GM18508 (cell line): ENCODE data around the gene FRAS1.
"Not testable (repeated sequence)": the region's sequence is repeated elsewhere in the genome, so short reads cannot be mapped to it uniquely, and the experiment has no call there.

Source experiments
- ATAC-seq: cut with Tn5 transposase; IDR thresholded peaks from one replicate; pipeline ENCODE4 v1.9.1; 2021; ENCODE audit warnings: moderate number of reproducible peaks; ENCODE audit not compliant: insufficient read depth, unreplicated experiment

The FRAS1 gene, protein sequence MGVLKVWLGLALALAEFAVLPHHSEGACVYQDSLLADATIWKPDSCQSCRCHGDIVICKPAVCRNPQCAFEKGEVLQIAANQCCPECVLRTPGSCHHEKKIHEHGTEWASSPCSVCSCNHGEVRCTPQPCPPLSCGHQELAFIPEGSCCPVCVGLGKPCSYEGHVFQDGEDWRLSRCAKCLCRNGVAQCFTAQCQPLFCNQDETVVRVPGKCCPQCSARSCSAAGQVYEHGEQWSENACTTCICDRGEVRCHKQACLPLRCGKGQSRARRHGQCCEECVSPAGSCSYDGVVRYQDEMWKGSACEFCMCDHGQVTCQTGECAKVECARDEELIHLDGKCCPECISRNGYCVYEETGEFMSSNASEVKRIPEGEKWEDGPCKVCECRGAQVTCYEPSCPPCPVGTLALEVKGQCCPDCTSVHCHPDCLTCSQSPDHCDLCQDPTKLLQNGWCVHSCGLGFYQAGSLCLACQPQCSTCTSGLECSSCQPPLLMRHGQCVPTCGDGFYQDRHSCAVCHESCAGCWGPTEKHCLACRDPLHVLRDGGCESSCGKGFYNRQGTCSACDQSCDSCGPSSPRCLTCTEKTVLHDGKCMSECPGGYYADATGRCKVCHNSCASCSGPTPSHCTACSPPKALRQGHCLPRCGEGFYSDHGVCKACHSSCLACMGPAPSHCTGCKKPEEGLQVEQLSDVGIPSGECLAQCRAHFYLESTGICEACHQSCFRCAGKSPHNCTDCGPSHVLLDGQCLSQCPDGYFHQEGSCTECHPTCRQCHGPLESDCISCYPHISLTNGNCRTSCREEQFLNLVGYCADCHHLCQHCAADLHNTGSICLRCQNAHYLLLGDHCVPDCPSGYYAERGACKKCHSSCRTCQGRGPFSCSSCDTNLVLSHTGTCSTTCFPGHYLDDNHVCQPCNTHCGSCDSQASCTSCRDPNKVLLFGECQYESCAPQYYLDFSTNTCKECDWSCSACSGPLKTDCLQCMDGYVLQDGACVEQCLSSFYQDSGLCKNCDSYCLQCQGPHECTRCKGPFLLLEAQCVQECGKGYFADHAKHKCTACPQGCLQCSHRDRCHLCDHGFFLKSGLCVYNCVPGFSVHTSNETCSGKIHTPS (N-terminal part only)

DNA sequence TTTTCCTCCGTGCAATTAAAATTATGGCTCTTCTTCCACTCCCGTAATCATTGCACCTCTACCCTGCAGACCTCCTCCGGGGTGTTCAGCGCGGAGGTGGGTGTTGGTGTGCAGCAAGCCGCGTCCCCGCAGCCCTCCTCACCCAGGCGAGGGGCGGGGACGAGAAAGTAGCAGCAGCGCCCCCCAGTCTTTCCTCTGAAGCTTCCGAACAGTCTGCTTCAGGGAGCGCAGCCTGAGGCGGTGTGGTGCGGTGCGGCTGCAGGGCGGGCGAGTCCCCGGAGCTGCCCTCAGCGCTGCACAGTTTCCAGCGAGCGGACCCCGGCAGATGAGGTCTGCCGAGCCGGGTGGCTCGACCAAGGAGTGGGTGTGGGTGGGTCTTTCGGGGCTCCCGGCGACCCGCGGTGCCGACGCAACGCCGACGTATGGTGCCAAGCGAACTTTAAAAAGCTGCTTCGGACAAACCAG, at the start of gene FRAS1:
FRAS1 (plus strand) TSS at position 189 of the 465 bp plus-strand sequence. CDS start 687 bp downstream, outside the sequence.
- ATAC-seq = no peak

DNA sequence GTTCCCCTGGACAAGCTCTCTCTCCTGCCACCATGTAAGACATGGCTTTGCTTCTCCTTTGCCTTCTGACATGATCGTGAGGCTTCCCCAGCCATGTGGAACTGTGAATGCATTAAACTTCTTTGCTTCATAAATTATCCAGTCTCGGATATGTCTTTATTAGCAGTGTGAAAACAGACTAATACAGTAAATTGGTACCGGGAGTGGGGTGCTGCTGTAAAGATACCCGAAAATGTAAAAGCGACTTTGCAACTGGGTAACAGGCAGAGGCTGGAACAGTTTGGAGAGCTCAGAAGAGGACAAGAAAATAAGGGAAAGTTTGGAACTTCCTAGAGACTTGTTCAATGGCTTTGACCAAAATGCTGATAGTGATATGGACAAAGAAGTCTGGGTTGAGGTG, 46.1 kb upstream of the FRAS1 start:
- ATAC-seq = not testable (repeated sequence)

DNA sequence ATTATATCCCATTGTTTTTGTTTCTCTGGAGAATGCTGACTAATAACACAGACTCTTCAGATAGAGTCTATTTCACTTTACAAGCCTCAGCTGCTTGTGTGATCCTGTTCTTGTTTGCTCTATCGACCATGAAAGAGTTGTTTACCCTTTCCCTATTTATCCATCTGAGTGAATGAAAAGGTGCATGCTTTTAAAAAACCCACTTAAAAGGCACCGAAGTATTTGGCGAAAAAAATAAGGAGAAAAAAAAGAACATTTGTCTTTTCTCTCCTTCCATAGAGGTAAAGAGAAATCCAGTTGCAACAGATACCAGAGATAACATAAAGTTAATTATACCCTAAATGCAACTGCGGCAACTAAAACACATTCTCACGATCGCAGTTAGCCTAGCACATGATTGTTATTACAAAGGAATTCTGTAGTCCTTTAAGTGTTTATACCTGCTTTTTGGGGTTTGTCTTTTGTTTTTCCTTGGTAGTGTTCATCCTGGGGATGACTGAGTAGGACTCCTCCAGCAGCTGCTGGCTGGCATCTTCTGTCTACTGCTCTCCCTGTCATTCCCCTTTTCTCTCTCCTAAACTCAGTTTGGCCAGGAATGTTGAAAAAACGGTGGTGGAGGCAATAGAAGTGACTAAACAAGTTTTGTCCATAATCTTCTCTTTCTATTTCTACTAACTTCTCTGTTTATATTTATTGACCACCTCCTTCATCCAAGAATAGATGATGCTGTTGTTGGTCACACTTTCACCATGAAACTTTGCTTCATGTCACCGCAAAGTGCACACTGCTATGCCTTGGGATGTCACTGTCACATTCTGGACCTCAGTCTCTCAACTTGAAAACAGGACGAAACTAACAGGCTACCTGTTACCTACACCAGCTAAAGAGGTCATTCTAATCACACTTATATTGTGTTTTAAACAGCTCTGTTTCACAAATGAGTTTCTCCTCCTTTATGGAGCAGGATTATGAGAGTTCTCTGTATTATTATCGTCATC, 41.9 kb upstream of the FRAS1 start:
- no peak for ATAC-seq

DNA sequence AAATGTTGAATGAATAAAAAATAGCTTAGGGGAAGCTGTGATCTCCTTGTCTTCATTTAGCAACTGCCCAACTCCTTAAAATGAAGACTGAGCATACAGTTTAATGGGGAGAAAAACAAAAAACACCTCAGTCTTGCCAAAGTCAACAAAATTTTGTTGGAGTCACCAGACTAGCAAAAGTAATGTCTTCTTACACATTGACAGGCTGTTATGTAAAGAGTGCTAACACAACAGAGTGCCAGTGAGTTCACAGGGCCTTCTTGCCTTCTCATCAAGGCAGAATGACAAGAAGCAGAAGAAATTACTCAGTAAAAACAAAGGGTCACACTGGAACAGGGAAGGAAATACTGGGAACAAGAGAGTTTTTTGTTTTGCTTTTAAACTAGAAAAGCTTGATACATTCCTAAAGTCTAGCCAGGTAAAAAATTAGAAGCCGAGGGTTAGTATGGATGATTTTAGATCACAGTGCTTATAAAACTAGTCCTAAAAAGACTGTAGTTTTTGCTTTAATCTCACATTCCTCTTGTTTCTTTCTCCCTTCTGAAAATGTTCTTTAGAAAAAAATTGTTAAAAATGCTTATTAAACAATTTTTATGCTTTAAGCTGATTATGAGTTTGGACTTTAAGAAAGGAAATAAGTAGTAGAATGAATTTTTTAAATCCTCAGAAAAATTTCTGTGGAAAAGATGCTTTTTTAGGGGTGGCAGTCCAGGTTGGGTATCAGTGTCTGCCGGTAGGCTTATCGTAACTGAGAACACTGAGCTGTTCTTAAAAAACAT, 38.7 kb upstream of the FRAS1 start:
- ATAC-seq = no peak

DNA sequence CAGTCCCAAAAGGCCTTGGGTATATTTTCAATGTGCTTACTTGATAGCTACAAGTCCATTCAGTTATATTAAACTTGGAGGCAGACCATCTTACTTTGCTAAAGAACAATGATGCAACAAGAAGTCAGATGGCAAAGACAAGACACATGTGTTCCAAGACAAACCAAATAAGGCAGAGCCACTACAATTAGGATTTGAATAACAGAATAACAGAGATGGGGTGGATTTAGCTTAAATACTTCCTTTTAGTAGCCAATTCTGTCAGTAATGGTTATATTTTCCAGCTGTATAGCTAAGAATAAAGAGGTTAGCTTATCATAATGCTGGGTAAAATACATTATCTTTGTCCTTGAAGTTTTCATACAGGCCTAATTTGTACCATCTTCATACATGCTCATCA, 37.7 kb upstream of the FRAS1 start:
- ATAC-seq = no peak

DNA sequence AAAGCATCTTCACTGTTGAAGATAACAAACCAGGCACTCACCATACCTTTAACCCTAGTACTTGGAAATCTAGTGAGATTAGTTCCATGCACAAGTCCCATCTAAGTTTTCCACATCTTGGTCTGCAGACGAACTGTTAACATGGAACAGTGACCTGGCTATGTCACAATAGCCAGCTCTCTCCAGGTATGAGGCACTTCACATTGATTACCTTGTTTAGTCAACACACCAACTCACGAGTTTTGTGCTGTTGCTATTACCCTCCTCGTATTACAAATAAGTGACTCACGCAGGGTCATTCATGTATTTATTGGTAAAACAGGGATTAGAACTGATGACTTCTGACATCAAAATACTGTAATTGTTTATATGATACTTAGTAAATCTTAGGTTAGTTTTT, 36.4 kb upstream of the FRAS1 start:
- ATAC-seq = no peak

DNA sequence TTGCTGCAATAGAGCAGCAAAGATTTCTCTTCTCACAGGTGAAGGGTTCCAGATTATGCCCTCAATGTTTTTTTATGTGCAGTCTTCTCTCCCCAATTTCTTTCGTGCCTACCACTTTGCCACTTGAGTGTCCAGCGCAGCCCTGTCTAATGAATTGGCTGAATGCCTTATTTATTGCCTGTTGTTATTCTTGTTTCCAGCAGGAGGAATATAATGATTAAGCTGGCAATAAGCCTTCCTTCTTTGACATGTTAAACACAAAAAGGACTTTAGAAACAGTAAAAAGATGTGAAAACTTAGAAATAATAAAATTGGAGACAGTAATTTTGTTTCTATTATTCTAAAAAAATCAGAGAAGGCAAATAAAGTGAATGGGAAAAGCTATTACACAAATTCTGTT, 34.6 kb upstream of the FRAS1 start:
- ATAC-seq = no peak

DNA sequence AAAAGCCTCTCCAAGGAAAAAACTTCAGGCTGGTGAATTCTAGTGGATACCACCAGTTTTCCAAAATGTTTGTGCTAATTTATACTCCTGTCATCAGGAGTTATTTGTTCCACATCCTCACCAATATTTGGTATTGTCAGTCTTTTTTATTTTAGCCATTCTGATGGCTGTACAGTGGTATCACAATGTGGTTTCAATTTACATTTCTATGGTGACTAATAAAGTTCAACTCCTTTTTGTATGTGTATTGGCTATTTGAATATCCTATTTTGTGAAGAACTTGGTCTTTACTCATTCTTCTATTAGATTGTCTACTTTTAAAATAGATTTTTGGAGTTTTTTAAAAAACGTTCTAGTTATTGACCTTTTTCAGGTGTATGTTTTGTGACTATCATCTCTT, 33.0 kb upstream of the FRAS1 start:
- ATAC-seq = no peak

DNA sequence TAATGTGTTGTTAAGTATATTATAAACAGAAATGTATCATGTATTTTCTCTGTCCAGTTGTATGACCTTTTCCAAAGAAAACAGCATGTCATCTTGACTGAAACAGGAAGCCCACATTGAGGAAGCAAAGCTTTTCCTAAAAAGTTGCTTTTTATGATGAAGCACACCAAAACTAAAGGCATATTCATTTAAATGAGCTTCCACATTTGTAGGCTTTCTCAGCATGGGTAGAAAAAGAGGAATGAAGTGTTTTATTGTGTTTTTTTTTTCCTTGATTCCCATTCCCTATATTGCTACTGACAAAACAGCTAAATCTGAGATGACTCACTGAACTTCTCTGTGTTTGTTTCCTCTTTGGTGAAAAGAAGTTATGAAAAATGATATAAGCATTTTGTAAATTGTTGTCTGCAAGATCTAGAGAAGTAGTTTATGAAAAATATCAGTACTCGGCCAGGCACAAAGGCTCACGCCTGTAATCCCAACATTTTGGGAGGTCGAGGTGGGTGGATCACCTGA, 32.5 kb upstream of the FRAS1 start:
- no peak for ATAC-seq

DNA sequence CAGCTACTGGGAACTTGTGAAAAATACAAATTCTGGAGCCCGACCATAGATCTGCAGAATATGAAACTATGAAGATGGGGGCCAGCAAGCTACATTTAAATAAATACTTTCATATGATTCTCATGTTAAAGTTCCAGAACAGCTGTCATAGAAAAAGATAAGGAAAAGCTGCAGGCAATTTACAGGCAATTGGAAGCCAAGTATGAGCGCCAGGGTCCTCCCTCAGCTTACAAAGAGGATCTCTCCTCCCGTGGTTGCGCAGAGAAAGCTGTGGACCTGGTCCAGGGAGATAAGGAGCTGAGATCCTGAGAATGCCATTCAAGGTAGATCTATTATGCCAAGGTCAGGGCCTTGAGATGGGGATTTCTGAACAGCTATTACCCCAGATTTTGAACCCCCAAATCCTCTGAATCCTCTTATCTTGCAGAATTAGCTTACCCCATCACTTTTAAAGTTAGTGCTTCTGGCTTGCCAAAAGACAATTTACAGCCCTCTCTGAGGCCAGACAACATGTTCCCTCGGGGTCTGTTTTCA, 25.6 kb upstream of the FRAS1 start:
- ATAC-seq = no peak

DNA sequence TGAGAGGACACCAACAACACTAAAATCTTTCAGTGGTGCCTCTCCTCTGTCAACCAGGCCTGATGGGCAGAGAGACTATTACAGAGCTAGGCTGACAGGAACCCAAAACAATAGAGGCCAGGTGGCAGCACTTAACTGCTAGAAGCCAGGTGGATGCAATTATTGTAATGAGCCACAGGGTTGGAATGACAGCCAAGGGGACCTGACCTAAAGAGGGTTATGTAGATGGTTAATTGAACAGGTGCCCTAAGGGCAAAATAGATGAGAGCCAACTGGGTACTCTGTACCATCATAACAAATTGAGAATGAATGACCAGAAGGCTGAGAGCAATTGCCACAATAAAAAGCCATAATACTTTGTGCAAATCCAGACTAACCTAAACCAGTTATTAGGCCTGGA, 24.7 kb upstream of the FRAS1 start:
- no peak for ATAC-seq

DNA sequence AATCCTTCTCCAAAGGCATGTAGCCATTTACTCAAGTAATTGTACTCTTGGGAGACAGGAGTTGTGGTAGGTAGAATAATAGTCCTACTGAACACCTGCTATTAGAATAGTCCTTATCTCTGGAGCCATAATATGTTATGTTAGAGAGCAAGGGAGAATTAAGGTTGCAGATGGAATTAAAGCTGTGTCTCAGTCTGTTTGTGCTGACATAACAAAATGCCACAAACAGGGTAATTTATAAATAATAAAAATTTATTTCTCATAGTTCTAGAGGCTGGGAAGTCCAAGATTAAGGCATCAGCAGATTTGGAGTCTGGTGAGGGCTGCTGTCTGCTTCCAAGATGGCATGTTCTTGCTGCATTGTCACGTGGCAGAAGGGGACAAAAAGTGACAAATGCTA, 24.2 kb upstream of the FRAS1 start:
- ATAC-seq = no peak

DNA sequence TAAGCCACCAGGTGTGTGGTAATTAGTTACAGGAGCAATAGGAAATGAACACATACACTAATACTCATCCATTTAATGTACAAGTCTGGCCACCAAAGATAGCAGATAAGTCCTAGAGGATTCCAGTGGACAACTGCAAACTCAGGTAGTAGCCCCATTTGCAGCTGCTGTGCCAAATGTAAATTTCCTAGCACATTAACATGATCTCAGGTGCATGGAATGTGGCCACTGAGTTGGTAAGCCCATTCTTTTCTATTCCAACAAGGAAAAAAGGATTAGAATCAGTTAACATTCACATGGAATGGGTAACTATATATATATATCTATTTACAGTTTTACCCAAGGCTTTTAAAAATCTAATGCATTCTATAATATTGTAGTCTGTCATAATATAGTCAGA, 23.3 kb upstream of the FRAS1 start:
- no peak for ATAC-seq

DNA sequence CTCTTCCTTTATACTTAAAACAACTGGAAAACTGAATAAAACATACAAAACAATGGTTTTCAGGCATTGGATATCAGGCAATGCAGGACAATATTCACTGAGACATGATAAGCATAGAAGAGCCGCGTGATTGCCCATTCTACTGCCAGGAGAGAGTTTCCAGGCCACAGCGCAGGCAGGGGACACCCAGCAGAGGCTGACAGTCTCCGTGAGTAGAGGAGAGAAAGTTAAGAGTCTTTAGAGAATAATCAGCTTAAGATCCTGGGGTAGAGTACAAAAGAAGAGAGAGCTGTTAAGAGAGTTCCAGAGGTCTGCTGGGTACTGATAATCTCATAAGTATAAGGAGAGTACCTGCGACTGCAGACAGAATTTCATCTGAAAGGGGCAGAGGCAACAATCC, 18.4 kb upstream of the FRAS1 start:
- no peak for ATAC-seq

DNA sequence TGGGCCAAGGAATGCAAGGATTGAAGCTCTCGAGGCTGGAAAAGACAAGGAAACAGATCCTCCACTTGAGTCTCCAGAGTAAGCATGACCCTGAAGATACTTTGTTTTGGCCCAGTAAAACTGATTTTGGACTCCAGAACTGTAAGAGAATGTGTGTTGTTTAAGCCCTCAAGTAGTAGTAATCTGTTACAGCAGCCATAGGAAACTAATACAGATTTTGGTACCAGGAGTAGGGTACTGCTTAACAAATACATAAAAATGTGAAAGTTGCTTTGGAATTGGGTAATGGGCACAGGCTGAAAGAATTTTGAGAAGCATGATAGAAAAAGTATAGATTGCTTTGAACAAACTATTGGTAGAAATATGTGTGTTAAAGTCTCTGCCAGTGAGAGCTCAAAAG, 17.4 kb upstream of the FRAS1 start:
- ATAC-seq = no peak

DNA sequence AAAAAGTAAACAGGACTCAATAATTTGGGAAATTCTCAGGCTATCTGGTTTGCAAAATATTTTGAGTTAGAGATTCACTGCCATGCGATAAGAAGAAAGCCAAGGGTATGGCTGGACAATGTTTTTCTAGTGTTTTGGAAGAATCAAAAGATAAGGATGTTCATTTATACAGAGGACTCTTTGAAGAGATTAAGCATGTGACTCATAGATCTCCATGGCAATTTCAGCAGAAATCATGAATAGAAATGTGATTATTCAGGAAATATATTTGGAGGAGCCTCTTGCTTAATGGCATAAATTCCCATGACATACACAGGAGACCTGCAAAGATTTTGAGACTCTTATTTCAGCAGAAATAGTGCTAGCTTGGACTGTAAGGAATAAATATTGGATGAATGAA, 16.7 kb upstream of the FRAS1 start:
- no peak for ATAC-seq

DNA sequence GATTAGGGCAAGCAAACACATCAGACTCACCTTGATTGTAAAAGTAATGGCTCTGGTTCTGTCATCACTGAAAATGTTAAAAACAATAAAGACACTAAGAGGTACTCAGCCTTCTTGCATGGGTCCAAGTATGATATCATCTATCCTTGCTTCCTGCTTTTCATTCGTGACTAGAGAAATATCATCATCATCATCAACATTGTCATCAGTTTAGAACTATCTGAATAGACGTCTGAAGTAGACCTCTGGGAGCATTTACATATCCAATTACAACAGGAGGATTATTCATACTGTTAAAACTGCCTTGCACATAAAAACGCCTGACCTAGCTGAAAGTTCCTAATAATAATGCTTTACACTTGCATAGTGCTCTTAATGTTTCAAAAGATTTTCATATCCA, 9.8 kb upstream of the FRAS1 start:
- no peak for ATAC-seq

DNA sequence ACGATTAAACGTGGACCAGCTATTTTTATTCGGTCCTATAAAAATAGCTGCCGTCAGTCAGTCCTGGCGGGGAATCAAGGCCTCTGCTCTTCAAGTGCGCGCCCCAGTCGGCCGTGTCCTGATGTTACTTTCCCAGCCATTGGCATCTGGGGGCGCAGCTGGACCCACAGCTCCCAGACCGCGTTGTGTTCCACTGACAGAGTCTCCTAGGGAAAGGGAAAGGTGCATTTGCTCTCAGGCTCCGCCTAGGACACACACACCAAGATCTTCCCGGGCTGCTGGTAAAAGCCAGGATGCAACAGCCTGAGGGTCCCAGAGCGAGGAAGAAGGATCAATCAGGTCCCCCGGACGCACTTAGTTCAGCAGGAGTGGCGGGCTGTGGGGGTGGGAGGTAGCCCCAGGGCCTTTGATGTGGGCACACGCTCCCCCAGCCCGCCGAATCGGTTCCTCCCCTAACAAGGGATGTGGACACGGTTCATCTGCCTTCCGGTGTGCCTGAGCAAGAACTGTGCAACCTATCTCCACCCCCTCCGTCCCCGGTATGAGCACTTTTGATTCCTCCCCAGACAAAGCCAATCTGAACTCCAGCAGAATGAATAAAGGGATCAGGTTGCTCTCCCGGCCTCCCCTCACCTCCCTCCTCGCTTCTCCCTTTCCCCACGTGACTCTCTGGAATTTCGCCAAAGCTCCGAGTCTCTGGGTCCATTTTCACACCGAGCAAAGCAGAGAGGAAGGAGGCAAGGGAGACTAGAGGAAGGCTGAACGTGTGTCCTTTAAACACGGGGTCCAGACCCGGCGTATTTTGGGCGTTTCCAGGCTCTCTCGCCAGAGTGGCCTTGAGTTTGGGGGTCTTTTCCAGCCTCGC, 626 bp upstream of the FRAS1 start:
- ATAC-seq = no peak
